CD4-positive, CD25-positive, alpha-beta regulatory T cell (primary cell): Measurements from ENCODE around the gene KCNMA1. TPM values are rescaled to one million over a fixed set of nuclear protein-coding genes. Genes with fewer than 3 reads are reported as not detected.

Experiments
- ATAC-seq, 2 donors: fragments of 150-1000 bp; cut with Tn5 transposase; one replicate each; pipeline ENCODE4 v1.10.0; 2021; ENCODE audit warnings: low read depth in 2 of 2, moderate number of reproducible peaks in 2 of 2, moderate library complexity in 1 of 2
- DNase-seq, 3 donors: peaks; one replicate each; pipeline versions ENCODE4 v3.0.0 to v3.0.0-alpha.2; 2012 to 2022; ENCODE audit warnings: mixed read lengths in 1 of 3
- H3K27ac ChIP-seq: one replicate; pipeline ENCODE4 v1.7.0; 2013; ENCODE audit warnings: mild to moderate bottlenecking, low read length; ENCODE audit not compliant: insufficient read depth, poor library complexity, severe bottlenecking
- H3K27me3 ChIP-seq: one replicate; pipeline ENCODE4 v1.7.0; 2013; ENCODE audit warnings: low read length; ENCODE audit not compliant: control insufficient read depth, insufficient read depth
- H3K36me3 ChIP-seq: one replicate; pipeline ENCODE4 v1.7.0; 2013; ENCODE audit warnings: mild to moderate bottlenecking, low read length, moderate library complexity; ENCODE audit not compliant: control insufficient read depth, insufficient read depth
- H3K4me1 ChIP-seq: 2 replicates; pipeline ENCODE4 v1.7.0; 2013; ENCODE audit warnings: mild to moderate bottlenecking, low read length; ENCODE audit not compliant: insufficient read depth, control insufficient read depth, poor library complexity, severe bottlenecking
- H3K4me3 ChIP-seq: one replicate; pipeline ENCODE4 v1.7.0; 2013; ENCODE audit warnings: low read depth, mild to moderate bottlenecking, low read length, moderate library complexity
- H3K9me3 ChIP-seq, 2 experiments: 1 replicate in 1 of 2; 2 replicates in 1 of 2; pipeline ENCODE4 v1.7.0; 2013; ENCODE audit warnings: low read length in 2 of 2, mild to moderate bottlenecking in 1 of 2, moderate library complexity in 1 of 2; ENCODE audit not compliant: control insufficient read depth in 2 of 2
- H3K27ac Mint-ChIP-seq, 3 donors: one replicate each; pipeline ENCODE4 v1.8.0; 2020 to 2022; ENCODE audit warnings: mild to moderate bottlenecking in 3 of 3, mixed read lengths in 3 of 3, moderate library complexity in 2 of 3
- H3K27me3 Mint-ChIP-seq: one replicate; pipeline ENCODE4 v1.8.0; 2022; ENCODE audit warnings: mild to moderate bottlenecking, mixed read lengths
- H3K36me3 Mint-ChIP-seq: one replicate; pipeline ENCODE4 v1.8.0; 2020; ENCODE audit warnings: mixed read lengths
- H3K4me1 Mint-ChIP-seq, 4 donors: one replicate each; pipeline ENCODE4 v1.8.0; 2020 to 2022; ENCODE audit warnings: mixed read lengths in 4 of 4, mild to moderate bottlenecking in 1 of 4
- H3K4me3 Mint-ChIP-seq, 4 donors: one replicate each; pipeline ENCODE4 v1.8.0; 2020 to 2022; ENCODE audit warnings: mild to moderate bottlenecking in 4 of 4, mixed read lengths in 4 of 4, moderate library complexity in 3 of 4
- H3K9me3 Mint-ChIP-seq, 7 donors: one replicate each; pipeline ENCODE4 v1.8.0; 2020 to 2022; ENCODE audit warnings: mixed read lengths in 7 of 7, mild to moderate bottlenecking in 3 of 7, moderate library complexity in 2 of 7
- polyA plus RNA-seq, 4 donors: library from polyadenylated mRNA; unstranded; fragments of 300-500 nt; fragmentation: Illumina TruSeq; gene quantifications; one replicate each; pipeline ENCODE4 v1.2.3, GENCODE V29; 2021
- total RNA-seq: library from RNA; stranded (reverse); gene quantifications from one replicate; pipeline ENCODE4 v1.2.3, GENCODE V29; 2022

KCNMA1 gene
- total and polyA plus RNA-seq, 5 donors from 2014 or later = not detected

DNA sequence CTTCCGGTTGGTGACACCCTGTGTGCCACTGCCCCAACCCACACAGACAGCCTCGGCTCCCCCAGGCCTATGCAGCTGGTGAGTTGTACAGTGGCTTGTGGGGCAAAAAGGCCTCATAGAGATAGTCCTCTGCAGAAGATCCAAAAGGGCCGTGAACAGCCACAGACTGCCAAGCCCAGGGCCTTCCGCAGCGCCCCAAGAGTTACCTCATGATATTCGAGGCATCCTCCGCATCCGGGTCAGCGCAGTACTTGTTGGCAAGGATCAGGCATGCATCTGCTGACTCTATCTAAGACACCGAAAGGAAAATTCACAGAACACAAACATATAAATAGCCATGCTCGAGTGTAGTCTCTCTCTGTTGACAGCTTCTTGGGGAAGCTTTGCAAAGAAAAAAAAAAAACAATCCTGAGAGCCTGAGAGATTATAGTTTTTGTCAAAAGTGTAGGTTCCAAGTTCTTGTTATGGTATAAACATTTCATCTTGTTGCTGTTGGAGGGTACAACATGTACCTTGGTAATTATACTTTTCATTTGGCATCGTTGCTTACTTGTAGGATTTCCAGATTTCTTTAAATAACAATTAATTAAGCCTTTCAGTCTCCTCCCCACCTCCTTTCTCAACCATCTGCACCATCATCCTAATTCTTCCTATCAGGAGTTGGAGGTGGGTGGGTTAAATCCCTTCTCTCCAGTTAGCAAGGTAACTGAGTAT lies 553.0 kb downstream of the KCNMA1 start:
- Mint-ChIP-seq H3K9me3 (no peaks in the 10 kb centered on the region), H3K27me3 (no peaks in the 10 kb centered on the region)
- no peak for DNase-seq

GRCh38 chr10:77082601-77083252 lies 554.9 kb downstream of the KCNMA1 start:
- no peak for ATAC-seq
- H3K27ac ChIP-seq = no peak overlapping the region
- Mint-ChIP-seq H3K27me3 (no peaks in the 10 kb centered on the region), H3K4me1 (no peaks in the 10 kb centered on the region), H3K4me3 (no peak overlapping the region), H3K9me3 (peaks cover 0 to 2% (median 0%) of the 10 kb centered on the region in 7 donors), H3K36me3 (no peaks in the 10 kb centered on the region), H3K27ac (no peak overlapping the region)
- no peaks in the 10 kb centered on the region for H3K9me3 ChIP-seq
- no peaks in the 10 kb centered on the region for H3K36me3 ChIP-seq
- no peaks in the 10 kb centered on the region for H3K4me1 ChIP-seq
- no peak for DNase-seq
- H3K27me3 ChIP-seq = no peaks in the 10 kb centered on the region
- H3K4me3 ChIP-seq = no peak overlapping the region

More for the DNA sequence above, 553.0 kb downstream of the KCNMA1 start:
- Mint-ChIP-seq H3K36me3 (no peaks in the 10 kb centered on the region), H3K4me3 (no peak overlapping the region), H3K4me1 (no peaks in the 10 kb centered on the region), H3K27ac (no peak overlapping the region)
- H3K27ac ChIP-seq = no peak overlapping the region
- H3K9me3 ChIP-seq = no peaks in the 10 kb centered on the region
- no peaks in the 10 kb centered on the region for H3K36me3 ChIP-seq
- no peaks in the 10 kb centered on the region for H3K4me1 ChIP-seq
- no peaks in the 10 kb centered on the region for H3K27me3 ChIP-seq
- no peak overlapping the region for H3K4me3 ChIP-seq
- ATAC-seq = no peak

- Histone ChIP-seq H3K27me3 (no peaks in the 10 kb centered on the region), H3K4me1 (no peaks in the 10 kb centered on the region), H3K4me3 (no peak overlapping the region), H3K9me3 (no peaks in the 10 kb centered on the region), H3K27ac (no peak overlapping the region), H3K36me3 (no peaks in the 10 kb centered on the region)
- Mint-ChIP-seq H3K27ac (no peak overlapping the region), H3K36me3 (no peaks in the 10 kb centered on the region), H3K9me3 (peaks cover 0 to 2% (median 0%) of the 10 kb centered on the region in 7 donors), H3K4me1 (no peaks in the 10 kb centered on the region), H3K27me3 (no peaks in the 10 kb centered on the region), H3K4me3 (no peak overlapping the region)
- ATAC-seq (no peak), DNase-seq (no peak)
Observed at GRCh38 chr10:77081481-77081891, 556.1 kb downstream of the KCNMA1 start.

- Mint-ChIP-seq H3K36me3 (no peaks in the 10 kb centered on the region), H3K4me3 (no peak overlapping the region), H3K27ac (no peak overlapping the region), H3K9me3 (peaks cover 0 to 2% (median 0%) of the 10 kb centered on the region in 7 donors), H3K4me1 (no peaks in the 10 kb centered on the region), H3K27me3 (no peaks in the 10 kb centered on the region)
- DNase-seq (no peak), ATAC-seq (no peak)
- no peaks in the 10 kb centered on the region for H3K4me1 ChIP-seq
- no peaks in the 10 kb centered on the region for H3K36me3 ChIP-seq
- no peak overlapping the region for H3K27ac ChIP-seq
- no peaks in the 10 kb centered on the region for H3K9me3 ChIP-seq
- no peaks in the 10 kb centered on the region for H3K27me3 ChIP-seq
- no peak overlapping the region for H3K4me3 ChIP-seq
Observed at GRCh38 chr10:77080361-77081027, 557.1 kb downstream of the KCNMA1 start.

GRCh38 chr10:77079592-77080300 lies 557.9 kb downstream of the KCNMA1 start:
- peaks cover 0 to 2% (median 0%) of the 10 kb centered on the region in 7 donors for H3K9me3 Mint-ChIP-seq
- ATAC-seq (no peak), DNase-seq (no peak)
- no peak overlapping the region for H3K27ac Mint-ChIP-seq
- H3K27me3 Mint-ChIP-seq = no peaks in the 10 kb centered on the region
- H3K27ac ChIP-seq = no peak overlapping the region
- H3K27me3 ChIP-seq = no peaks in the 10 kb centered on the region
- H3K4me3 Mint-ChIP-seq = no peak overlapping the region
- H3K9me3 ChIP-seq = no peaks in the 10 kb centered on the region
- no peaks in the 10 kb centered on the region for H3K4me1 Mint-ChIP-seq
- no peaks in the 10 kb centered on the region for H3K36me3 ChIP-seq
- no peak overlapping the region for H3K4me3 ChIP-seq
- no peaks in the 10 kb centered on the region for H3K4me1 ChIP-seq
- no peaks in the 10 kb centered on the region for H3K36me3 Mint-ChIP-seq

GRCh38 chr10:77077316-77077945 lies 560.2 kb downstream of the KCNMA1 start:
- Histone ChIP-seq H3K36me3 (no peaks in the 10 kb centered on the region), H3K4me1 (no peaks in the 10 kb centered on the region), H3K4me3 (no peak overlapping the region), H3K27me3 (no peaks in the 10 kb centered on the region), H3K9me3 (no peaks in the 10 kb centered on the region), H3K27ac (no peak overlapping the region)
- ATAC-seq (no peak), DNase-seq (no peak)
- no peaks in the 10 kb centered on the region for H3K27me3 Mint-ChIP-seq
- peaks cover 0 to 2% (median 0%) of the 10 kb centered on the region in 7 donors for H3K9me3 Mint-ChIP-seq
- H3K4me3 Mint-ChIP-seq = no peak overlapping the region
- H3K27ac Mint-ChIP-seq = no peak overlapping the region
- H3K4me1 Mint-ChIP-seq = no peaks in the 10 kb centered on the region
- no peaks in the 10 kb centered on the region for H3K36me3 Mint-ChIP-seq

DNA sequence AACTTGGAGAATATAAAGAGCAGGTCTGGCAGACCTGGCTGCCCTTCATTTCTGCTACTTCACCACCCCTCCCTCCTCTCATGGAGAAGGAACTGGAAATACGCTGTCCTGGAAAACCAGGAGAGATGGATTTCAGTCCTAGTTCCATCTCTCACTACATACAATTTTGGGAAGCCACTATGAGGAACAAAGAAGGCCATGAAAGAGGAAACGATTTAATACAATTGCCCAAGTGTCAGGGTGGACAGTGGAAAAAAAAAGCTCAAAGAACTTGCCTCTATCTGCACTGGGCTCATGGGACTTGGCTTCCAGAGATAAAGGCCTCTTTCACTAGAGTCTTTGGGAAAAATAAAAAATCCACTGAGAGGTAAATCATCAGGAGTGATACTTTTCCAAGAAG lies 561.7 kb downstream of the KCNMA1 start:
- peaks cover 0 to 2% (median 0%) of the 10 kb centered on the region in 7 donors for H3K9me3 Mint-ChIP-seq
- H3K4me3 Mint-ChIP-seq = no peak overlapping the region
- no peaks in the 10 kb centered on the region for H3K27me3 Mint-ChIP-seq
- DNase-seq = no peak
- no peaks in the 10 kb centered on the region for H3K4me1 ChIP-seq
- ATAC-seq = no peak
- no peak overlapping the region for H3K27ac Mint-ChIP-seq
- H3K4me3 ChIP-seq = no peak overlapping the region
- H3K9me3 ChIP-seq = no peaks in the 10 kb centered on the region
- H3K36me3 ChIP-seq = no peaks in the 10 kb centered on the region
- no peaks in the 10 kb centered on the region for H3K27me3 ChIP-seq
- no peak overlapping the region for H3K27ac ChIP-seq
- H3K36me3 Mint-ChIP-seq = no peaks in the 10 kb centered on the region
- H3K4me1 Mint-ChIP-seq = no peaks in the 10 kb centered on the region
